Mesenchymal stem cell (in vitro differentiated cells and primary cell): ENCODE measurements around the gene LMTK2.

Source experiments
- DNase-seq: peaks from one replicate; pipeline ENCODE4 v3.0.0-alpha.2; 2013
- H2AFZ ChIP-seq: one replicate; pipeline ENCODE4 v1.6.1; 2013; ENCODE audit warnings: low read depth, mild to moderate bottlenecking, control low read depth, inconsistent platforms, low read length, moderate library complexity
- H2AK5ac ChIP-seq: 2 replicates; pipeline ENCODE4 v1.6.1; 2013; ENCODE audit warnings: low read length, moderate library complexity, mild to moderate bottlenecking, inconsistent platforms; ENCODE audit not compliant: severe bottlenecking
- H2BK120ac ChIP-seq: one replicate; pipeline ENCODE4 v1.6.1; 2013; ENCODE audit warnings: low read depth, mild to moderate bottlenecking, inconsistent platforms, low read length, moderate library complexity
- H2BK12ac ChIP-seq, 2 experiments: one replicate each; pipeline ENCODE4 v1.6.1; 2013; ENCODE audit warnings: inconsistent platforms in 2 of 2, low read length in 2 of 2, mild to moderate bottlenecking in 2 of 2, moderate library complexity in 2 of 2, control low read depth in 1 of 2
- H2BK15ac ChIP-seq: one replicate; pipeline ENCODE4 v1.6.1; 2013; ENCODE audit warnings: mild to moderate bottlenecking, low read depth, inconsistent platforms; ENCODE audit not compliant: poor library complexity, severe bottlenecking
- H2BK5ac ChIP-seq: 2 replicates; pipeline ENCODE4 v1.6.1; 2013; ENCODE audit warnings: low read depth, mild to moderate bottlenecking, low read length, control low read depth, inconsistent platforms; ENCODE audit not compliant: poor library complexity, severe bottlenecking
- H3K14ac ChIP-seq, 2 experiments: one replicate each; pipeline ENCODE4 v1.6.1; 2013; ENCODE audit warnings: inconsistent platforms in 2 of 2, low read length in 2 of 2, control low read depth in 1 of 2, mild to moderate bottlenecking in 1 of 2, moderate library complexity in 1 of 2
- H3K18ac ChIP-seq, 2 experiments: one replicate each; pipeline ENCODE4 v1.6.1; 2013; ENCODE audit warnings: inconsistent platforms in 2 of 2, low read length in 2 of 2, control low read depth in 1 of 2, low read depth in 1 of 2, mild to moderate bottlenecking in 1 of 2
- H3K23ac ChIP-seq, 2 experiments: one replicate each; pipeline ENCODE4 v1.6.1; 2013; ENCODE audit warnings: inconsistent platforms in 2 of 2, low read length in 2 of 2, mild to moderate bottlenecking in 2 of 2, moderate library complexity in 2 of 2, control low read depth in 1 of 2
- H3K27ac ChIP-seq: 2 replicates; pipeline ENCODE4 v1.5.1; 2013; ENCODE audit warnings: mild to moderate bottlenecking, moderate library complexity, low read length, control low read depth, inconsistent platforms; ENCODE audit not compliant: poor library complexity, severe bottlenecking
- H3K27me3 ChIP-seq, 2 experiments: 2 replicates each; pipeline versions ENCODE4 v1.6.1 to v1.7.0; 2013; ENCODE audit warnings: low read length in 2 of 2, mild to moderate bottlenecking in 2 of 2, moderate library complexity in 2 of 2, control low read depth in 1 of 2, inconsistent platforms in 1 of 2; ENCODE audit not compliant: control insufficient read depth in 1 of 2, insufficient read depth in 1 of 2
- H3K36me3 ChIP-seq, 2 experiments: 2 replicates each; pipeline versions ENCODE4 v1.6.1 to v1.7.0; 2013; ENCODE audit warnings: low read length in 2 of 2, control low read depth in 1 of 2, inconsistent platforms in 1 of 2, low read depth in 1 of 2, mild to moderate bottlenecking in 1 of 2; ENCODE audit not compliant: insufficient read depth in 2 of 2, control insufficient read depth in 1 of 2
- H3K4ac ChIP-seq, 2 experiments: one replicate each; pipeline ENCODE4 v1.6.1; 2013; ENCODE audit warnings: inconsistent platforms in 2 of 2, low read length in 2 of 2, mild to moderate bottlenecking in 2 of 2, moderate library complexity in 2 of 2, control low read depth in 1 of 2, low read depth in 1 of 2
- H3K4me1 ChIP-seq: 2 replicates; pipeline ENCODE4 v1.6.1; 2013; ENCODE audit warnings: low read depth, low read length, control low read depth; ENCODE audit not compliant: control insufficient read depth, insufficient read depth
- H3K4me2 ChIP-seq: 2 replicates; pipeline ENCODE4 v1.6.1; 2013; ENCODE audit warnings: low read length, mild to moderate bottlenecking, inconsistent platforms; ENCODE audit not compliant: poor library complexity, severe bottlenecking
- H3K4me3 ChIP-seq, 2 experiments: 2 replicates each; pipeline versions ENCODE4 v1.5.1 to v1.7.0; 2013; ENCODE audit warnings: low read length in 2 of 2, mild to moderate bottlenecking in 2 of 2, control low read depth in 1 of 2, low read depth in 1 of 2; ENCODE audit not compliant: insufficient read depth in 1 of 2
- H3K79me1 ChIP-seq: replicated peaks from 2 replicates; pipeline ENCODE4 v1.6.1; 2013; ENCODE audit warnings: mild to moderate bottlenecking, control low read depth, low read length, inconsistent platforms; ENCODE audit not compliant: poor library complexity, severe bottlenecking
- H3K9ac ChIP-seq: 2 replicates; pipeline ENCODE4 v1.7.0; 2013; ENCODE audit warnings: mild to moderate bottlenecking, low read length, moderate library complexity
- H3K9me3 ChIP-seq: 2 replicates; pipeline ENCODE4 v1.7.0; 2013; ENCODE audit warnings: mild to moderate bottlenecking, low read length; ENCODE audit not compliant: control insufficient read depth
- H4K8ac ChIP-seq: one replicate; pipeline ENCODE4 v1.6.1; 2013; ENCODE audit warnings: inconsistent platforms, mild to moderate bottlenecking, low read length, moderate library complexity
- H4K91ac ChIP-seq: one replicate; pipeline ENCODE4 v1.6.1; 2013; ENCODE audit warnings: mild to moderate bottlenecking, low read length, inconsistent platforms
- WGBS: methylation state at CpG from one replicate; pipeline ENCODE4 v1.1.7; 2013; ENCODE audit warnings: mixed read lengths; 5-methylcytosine and 5-hydroxymethylcytosine counted together

Gene LMTK2

DNA sequence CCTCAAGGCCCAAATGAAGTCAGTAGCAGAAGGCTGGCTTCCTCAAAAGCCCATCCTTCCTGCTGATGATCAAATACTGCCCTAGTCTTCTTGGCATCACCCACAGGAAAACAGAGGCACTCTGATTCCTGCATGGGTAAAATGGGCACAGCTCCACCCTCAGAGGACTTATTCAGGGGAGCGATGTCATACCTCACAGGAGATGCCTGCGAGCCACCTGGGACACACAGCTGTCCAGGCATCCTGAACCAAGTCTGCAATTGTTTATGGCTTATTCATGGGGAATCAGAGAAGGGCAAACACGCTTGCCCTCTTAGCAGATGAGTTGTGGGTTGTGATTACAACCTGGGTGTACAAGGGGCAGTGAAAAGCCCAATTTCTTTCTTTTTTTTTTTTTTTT is 22.0 kb upstream of the LMTK2 start:
- H3K9me3 ChIP-seq = no peaks in the 10 kb centered on the region
- no peak overlapping the region for H3K14ac ChIP-seq
- no peak overlapping the region for H3K4me3 ChIP-seq
- H4K91ac ChIP-seq = no peak overlapping the region
- no peak overlapping the region for H3K23ac ChIP-seq
- no peak for DNase-seq
- no peak overlapping the region for H3K4ac ChIP-seq
- H4K8ac ChIP-seq = no peak overlapping the region
- no peak overlapping the region for H2BK15ac ChIP-seq
- H3K36me3 ChIP-seq = no peaks in the 10 kb centered on the region
- no peaks in the 10 kb centered on the region for H3K79me1 ChIP-seq
- H3K4me1 ChIP-seq = no peaks in the 10 kb centered on the region
- H2AFZ ChIP-seq = no peak overlapping the region
- no peak overlapping the region for H2BK12ac ChIP-seq
- WGBS = 86% methylated on average over 3 of the region's 3 CpGs
- no peak overlapping the region for H2BK5ac ChIP-seq
- H3K4me2 ChIP-seq = no peak overlapping the region
- no peak overlapping the region for H2AK5ac ChIP-seq
- H3K18ac ChIP-seq = no peak overlapping the region
- H3K27me3 ChIP-seq = peaks cover 0 to 10% of the 10 kb centered on the region in 2 experiments
- H3K27ac ChIP-seq = no peak overlapping the region
- H3K9ac ChIP-seq = no peak overlapping the region
- H2BK120ac ChIP-seq = no peak overlapping the region

DNA sequence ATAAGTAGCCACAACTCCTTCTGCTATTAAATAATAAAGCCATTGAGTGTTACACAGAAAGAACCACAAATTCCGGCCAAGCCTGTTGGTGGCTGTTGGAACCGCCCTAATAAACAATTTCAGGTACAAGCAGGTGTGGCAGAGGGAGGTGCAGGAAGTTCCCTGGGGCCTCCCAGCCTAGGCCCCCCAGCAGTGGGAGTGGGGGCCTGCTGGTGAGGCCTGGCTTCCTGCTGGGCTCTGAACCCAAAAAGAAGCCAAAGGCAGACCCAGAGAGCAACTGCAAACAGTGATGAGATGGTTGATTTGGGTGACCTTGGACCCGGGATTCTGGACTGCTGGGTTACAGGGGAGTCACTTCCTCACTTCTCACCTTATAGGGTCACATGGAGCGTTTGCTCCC is 21.0 kb upstream of the LMTK2 start:
- no peak overlapping the region for H4K91ac ChIP-seq
- H2BK15ac ChIP-seq = no peak overlapping the region
- no peak overlapping the region for H3K14ac ChIP-seq
- no peak overlapping the region for H2BK12ac ChIP-seq
- H3K79me1 ChIP-seq = no peaks in the 10 kb centered on the region
- 63% methylated on average over 3 of the region's 4 CpGs for WGBS
- no peak overlapping the region for H2BK120ac ChIP-seq
- peaks cover 0 to 10% of the 10 kb centered on the region in 2 experiments for H3K27me3 ChIP-seq
- H2AK5ac ChIP-seq = no peak overlapping the region
- no peaks in the 10 kb centered on the region for H3K4me1 ChIP-seq
- no peak overlapping the region for H3K4ac ChIP-seq
- H3K9me3 ChIP-seq = no peaks in the 10 kb centered on the region
- H3K23ac ChIP-seq = no peak overlapping the region
- no peak overlapping the region for H3K27ac ChIP-seq
- no peak overlapping the region for H3K18ac ChIP-seq
- no peak for DNase-seq
- H3K36me3 ChIP-seq = no peaks in the 10 kb centered on the region
- H2AFZ ChIP-seq = no peak overlapping the region
- no peak overlapping the region for H2BK5ac ChIP-seq
- no peak overlapping the region for H4K8ac ChIP-seq
- no peak overlapping the region for H3K4me2 ChIP-seq
- H3K4me3 ChIP-seq = no peak overlapping the region
- H3K9ac ChIP-seq = no peak overlapping the region

DNA sequence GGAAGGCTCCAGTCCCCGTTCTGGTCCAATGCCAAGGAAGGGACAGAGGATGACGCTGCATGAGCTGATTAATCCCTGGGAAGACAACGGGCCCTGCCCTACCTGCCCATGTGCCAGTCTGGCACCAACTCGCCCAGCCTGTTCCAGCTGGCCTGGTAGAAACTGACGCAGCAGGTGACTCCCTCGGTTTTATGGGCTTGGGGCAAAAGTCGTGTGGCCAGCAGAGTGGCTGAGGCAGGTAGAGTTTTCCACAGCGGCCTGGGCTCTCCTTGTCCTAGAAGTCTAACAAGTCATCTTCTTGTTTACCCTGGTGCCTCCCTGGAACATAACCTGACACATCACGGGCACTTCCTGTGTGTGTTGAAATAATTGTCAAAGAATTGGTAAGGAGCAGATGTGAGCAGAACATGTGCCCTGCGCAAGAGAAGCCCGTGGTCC is 20.4 kb upstream of the LMTK2 start:
- Histone ChIP-seq H2AK5ac (no peak overlapping the region), H3K27me3 (peaks cover 0 to 10% of the 10 kb centered on the region in 2 experiments), H3K14ac (no peak overlapping the region), H3K79me1 (no peaks in the 10 kb centered on the region), H3K9me3 (no peaks in the 10 kb centered on the region), H4K8ac (no peak overlapping the region), H3K36me3 (no peaks in the 10 kb centered on the region), H2BK15ac (no peak overlapping the region), H3K4me2 (no peak overlapping the region), H3K4me1 (no peaks in the 10 kb centered on the region), H2BK120ac (no peak overlapping the region), H2BK12ac (no peak overlapping the region), H3K23ac (no peak overlapping the region), H3K4me3 (no peak overlapping the region), H3K4ac (no peak overlapping the region), H4K91ac (no peak overlapping the region), H2BK5ac (no peak overlapping the region), H3K18ac (no peak overlapping the region), H2AFZ (no peak overlapping the region), H3K27ac (no peak overlapping the region), H3K9ac (no peak overlapping the region)
- no peak for DNase-seq
- WGBS = 79% methylated on average over 9 of the region's 11 CpGs

DNA sequence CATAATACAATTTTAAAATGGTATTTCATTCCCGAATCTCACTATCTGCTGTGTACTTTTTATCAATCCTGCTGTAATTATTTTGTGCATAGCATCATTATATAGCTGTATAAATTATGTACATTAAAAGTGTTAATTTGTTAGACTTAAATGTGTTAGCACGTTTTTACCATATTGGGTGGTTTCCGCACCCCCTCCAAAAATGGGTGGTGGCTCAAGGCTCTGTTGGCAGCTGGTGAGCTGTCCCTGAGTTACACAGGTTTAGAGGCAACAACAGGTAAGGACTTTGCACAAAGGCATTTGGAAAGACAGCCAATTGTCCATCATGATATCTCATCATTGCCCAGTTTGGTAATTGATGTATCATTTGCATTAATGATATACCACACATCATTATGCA is 18.6 kb upstream of the LMTK2 start:
- no peak overlapping the region for H3K9ac ChIP-seq
- no peak overlapping the region for H2BK5ac ChIP-seq
- H3K27ac ChIP-seq = no peak overlapping the region
- peaks cover 2% of the 10 kb centered on the region for H3K9me3 ChIP-seq
- no peak overlapping the region for H3K4me2 ChIP-seq
- no peak overlapping the region for H3K18ac ChIP-seq
- no peaks in the 10 kb centered on the region for H3K36me3 ChIP-seq
- H2BK120ac ChIP-seq = no peak overlapping the region
- H2AFZ ChIP-seq = no peak overlapping the region
- no peak overlapping the region for H3K14ac ChIP-seq
- no peak for DNase-seq
- 96% methylated on average over 2 of the region's 3 CpGs for WGBS
- peaks cover 0 to 10% of the 10 kb centered on the region in 2 experiments for H3K27me3 ChIP-seq
- H3K4ac ChIP-seq = no peak overlapping the region
- H2AK5ac ChIP-seq = no peak overlapping the region
- no peak overlapping the region for H3K4me3 ChIP-seq
- H4K91ac ChIP-seq = no peak overlapping the region
- H3K4me1 ChIP-seq = no peaks in the 10 kb centered on the region
- H3K23ac ChIP-seq = no peak overlapping the region
- no peak overlapping the region for H2BK12ac ChIP-seq
- H2BK15ac ChIP-seq = no peak overlapping the region
- no peak overlapping the region for H4K8ac ChIP-seq
- H3K79me1 ChIP-seq = no peaks in the 10 kb centered on the region
